Activated CD8-positive, alpha-beta memory T cell treated with anti-CD3 and anti-CD28 coated beads for 4 hours (primary cell): Measurements from ENCODE around the gene DEAF1.

Experiments used
- DNase-seq, 2 donors: peaks; one replicate each; pipeline ENCODE4 v3.0.0-alpha.2; 2020; ENCODE audit warnings: low read depth in 2 of 2

Gene DEAF1

GRCh38 chr11:611001-611996 is 83.7 kb downstream of the DEAF1 start:
- no peak for DNase-seq

GRCh38 chr11:610146-610801 is 84.7 kb downstream of the DEAF1 start:
- no peak for DNase-seq

DNA sequence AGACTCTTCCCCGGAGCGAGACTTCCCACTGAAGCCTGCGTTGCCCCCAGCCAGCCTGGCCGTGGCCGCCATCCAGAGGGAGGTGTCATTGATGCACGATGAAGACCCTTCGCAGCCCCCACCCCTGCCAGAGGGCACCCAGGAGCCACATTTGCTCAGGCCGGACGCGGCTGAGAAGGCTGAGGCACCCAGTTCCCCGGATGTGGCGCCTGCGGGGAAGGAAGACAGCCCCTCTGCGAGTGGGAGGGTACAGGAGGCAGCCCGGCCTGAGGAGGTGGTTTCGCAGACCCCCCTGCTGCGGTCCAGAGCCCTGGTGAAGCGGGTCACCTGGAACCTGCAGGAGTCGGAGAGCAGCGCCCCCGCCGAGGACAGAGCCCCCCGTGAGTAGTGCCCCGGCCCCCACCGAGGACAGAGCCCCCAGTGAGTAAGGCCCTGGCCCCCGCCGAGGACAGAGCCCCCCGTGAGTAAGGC is 85.6 kb downstream of the DEAF1 start:
- DNase-seq, result no peak

GRCh38 chr11:608791-609251 is 86.2 kb downstream of the DEAF1 start:
- DNase-seq, result no peak

DNA sequence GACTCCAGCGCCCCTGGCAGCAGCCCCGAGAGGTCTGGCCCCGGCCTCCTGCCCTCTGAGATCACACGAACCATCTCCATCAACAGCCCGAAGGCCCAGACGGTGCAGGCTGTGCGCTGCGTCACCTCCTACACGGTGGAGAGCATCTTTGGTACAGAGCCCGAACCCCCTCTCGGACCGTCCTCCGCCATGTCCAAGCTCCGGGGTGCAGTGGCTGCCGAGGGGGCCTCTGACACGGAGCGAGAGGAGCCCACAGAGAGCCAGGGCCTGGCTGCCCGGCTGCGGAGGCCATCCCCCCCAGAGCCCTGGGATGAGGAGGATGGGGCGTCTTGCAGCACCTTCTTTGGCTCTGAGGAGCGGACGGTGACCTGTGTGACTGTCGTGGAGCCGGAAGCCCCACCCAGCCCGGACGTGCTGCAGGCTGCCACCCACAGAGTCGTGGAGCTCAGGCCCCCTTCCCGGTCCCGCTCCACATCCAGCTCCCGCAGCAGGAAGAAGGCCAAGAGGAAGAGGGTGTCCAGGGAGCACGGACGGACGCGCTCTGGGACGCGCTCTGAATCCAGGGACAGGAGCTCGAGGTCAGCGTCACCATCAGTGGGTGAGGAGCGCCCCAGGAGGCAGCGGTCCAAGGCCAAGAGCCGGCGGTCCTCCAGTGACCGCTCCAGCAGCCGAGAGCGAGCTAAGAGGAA is 86.9 kb downstream of the DEAF1 start:
- no peak for DNase-seq

- no peak for DNase-seq
Measured at GRCh38 chr11:607020-607780, 87.8 kb downstream of the DEAF1 start.

GRCh38 chr11:606245-606644 is 88.8 kb downstream of the DEAF1 start:
- DNase-seq, result no peak

DNA sequence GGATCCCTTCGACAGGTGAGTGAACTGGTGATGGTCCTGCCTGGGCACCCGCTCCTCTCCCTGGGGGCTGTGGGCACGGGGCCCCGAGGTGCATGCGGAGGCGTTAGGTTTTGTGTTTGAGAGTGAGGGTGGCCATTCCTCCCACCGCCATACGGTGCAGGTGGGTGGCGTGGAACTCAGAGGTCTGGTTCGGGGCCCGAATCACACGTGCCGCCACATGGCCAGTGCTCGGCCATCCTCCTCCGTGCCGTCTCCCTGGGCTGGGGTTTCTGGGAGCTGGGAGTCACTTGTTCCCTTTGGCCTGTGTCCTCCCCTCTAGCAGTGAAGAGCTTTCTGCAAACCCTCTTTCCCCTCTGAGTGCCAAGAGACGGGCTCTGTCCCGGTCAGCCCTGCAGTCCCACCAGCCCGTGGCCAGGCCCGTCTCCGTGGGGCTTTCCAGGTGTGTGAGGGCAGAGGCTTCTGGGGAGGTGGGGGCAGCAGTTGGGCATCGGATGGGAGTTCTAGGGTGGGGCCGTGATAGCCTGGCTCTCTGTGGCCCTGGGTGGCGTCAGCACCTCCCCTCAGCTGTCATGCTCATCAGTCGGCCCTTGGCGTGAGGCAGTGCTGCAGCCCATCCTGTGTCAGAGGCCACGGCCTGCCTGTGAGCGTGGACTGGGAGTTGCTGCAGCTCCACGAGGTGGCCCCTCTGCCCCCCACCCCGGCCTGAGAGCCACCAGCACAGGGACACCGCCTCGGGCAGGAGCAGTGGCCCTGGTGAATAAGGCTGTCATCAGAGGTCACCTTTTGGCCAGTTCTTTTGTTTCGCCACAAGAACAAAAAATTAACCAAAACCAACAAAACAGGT is 89.5 kb downstream of the DEAF1 start:
- DNase-seq, result no peak

DNA sequence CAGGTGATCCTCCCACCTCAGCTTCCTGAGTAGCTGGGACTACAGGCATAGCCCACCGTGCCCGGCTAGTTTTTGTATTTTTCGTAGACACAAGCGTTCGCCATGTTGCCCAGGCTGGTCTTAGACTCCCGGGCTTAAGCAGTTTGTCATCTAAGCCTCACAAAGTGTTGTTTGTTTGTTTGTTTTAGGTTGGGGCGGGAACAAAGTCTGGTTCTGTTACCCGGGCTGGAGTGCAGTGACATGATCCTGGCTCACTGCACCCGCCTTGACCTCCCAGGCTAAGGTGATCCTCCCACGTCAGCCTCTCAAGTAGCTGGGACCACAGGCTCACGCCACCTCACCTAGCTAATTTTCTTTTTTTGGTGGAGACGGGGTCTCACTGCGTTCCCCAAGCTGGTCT is 91.9 kb downstream of the DEAF1 start:
- DNase-seq, result no peak

GRCh38 chr11:601573-602245 is 93.3 kb downstream of the DEAF1 start:
- DNase-seq, result no peak

DNA sequence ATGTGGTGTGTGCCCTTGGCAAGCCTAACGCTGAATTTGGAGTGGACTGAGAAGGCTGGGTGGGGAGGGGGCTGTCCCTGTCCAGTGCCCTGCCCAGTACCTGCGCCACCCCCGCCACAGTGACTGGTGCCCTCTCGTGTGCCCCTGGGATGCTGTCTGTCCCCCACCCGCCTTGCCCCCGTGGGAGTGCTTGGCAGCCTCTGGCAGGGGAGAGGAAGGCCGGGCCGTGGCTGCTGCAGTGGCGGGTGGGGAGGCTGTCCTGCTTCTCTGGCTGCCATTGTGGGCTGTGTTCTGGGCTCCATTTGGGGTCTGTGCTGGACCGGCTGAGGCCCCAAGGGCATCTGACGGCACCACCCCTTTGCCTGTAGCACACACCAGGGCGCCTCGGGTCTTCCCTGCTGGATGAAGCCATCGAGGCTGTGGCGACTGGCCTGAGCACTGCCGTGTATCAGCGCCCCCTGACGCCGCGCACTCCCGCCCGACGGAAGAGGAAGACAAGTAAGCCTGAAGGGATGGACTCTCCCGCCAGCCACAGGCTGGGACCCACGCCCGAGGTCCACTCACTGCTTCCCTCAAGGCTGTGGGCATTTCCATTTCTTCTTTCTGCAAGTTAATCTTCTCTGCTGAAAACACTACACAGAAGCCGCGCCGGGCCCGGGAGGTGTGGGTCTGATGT is 96.9 kb downstream of the DEAF1 start:
- no peak for DNase-seq

- no peak for DNase-seq
Measured at GRCh38 chr11:597166-597725, 97.8 kb downstream of the DEAF1 start.

DNA sequence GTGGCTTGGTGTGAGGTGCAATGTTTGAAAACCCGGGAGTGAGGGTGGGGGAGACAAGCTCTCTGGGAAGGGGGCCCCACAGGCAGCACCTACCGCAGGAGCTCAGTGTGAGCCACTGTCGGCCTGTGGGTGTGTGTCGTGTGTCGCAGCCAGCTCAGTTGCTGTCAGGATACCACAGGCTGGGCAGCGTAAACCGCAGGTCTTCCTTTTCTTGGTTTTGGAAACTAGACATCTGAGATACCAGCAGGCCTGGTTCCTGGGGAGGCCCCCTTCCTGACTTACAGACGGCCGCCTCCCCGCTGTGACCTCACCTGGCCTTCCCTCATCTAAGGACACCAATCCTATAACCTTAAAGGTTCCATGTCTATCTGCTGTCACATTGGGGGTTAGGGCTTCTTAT is 98.6 kb downstream of the DEAF1 start:
- DNase-seq, result no peak

DNA sequence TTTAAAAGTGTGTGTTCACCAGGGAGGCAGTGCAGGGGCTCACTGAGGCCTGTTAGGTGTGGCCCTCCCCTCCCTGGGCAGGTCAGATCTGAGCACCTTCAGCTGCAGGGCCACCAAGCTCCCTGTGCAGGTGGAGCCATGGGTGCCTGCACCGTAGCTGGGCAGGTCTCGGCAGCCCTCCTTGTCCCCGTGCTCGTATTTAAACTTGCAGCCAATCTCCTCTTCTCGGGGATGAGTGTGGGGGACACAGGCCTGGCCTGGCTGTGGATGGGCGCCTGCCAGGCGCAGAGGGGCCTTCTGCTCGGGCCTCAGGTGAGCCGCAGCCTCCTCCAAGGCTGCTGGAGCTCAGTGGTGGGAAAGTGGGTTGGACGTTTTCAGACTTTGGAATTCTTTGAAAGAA is 99.6 kb downstream of the DEAF1 start:
- DNase-seq, result no peak
